Fibroblast of skin of right biceps (primary cell): Measurements from ENCODE around the gene ZNF33B.
A peak's percentile ranks its signal among the peaks of the same experiment; 100 is the strongest.
"Not testable (repeated sequence)": the region's sequence is repeated elsewhere in the genome, so short reads cannot be mapped to it uniquely, and the experiment has no call there.

ENCODE experiments used
- DNase-seq: peaks from one replicate; pipeline ENCODE4 v3.0.0-alpha.2; 2013

The ZNF33B gene

GRCh38 chr10:42638055-42638820 is at the start of gene ZNF33B:
TSS of gene ZNF33B (minus strand) at chr10:42638570. CDS start at chr10:42636928, 1,642 bp downstream.
- peak; percentile 92 for DNase-seq

- DNase-seq = no peak
These were observed 46.1 kb upstream of the ZNF33B start for GRCh38 chr10:42684517-42684916.

GRCh38 chr10:42680267-42680666 is 41.9 kb upstream of the ZNF33B start:
- DNase-seq = no peak

- not testable (repeated sequence) for DNase-seq
These were observed 27.0 kb upstream of the ZNF33B start for GRCh38 chr10:42665181-42665979.

GRCh38 chr10:42654419-42654818 is 16.0 kb upstream of the ZNF33B start:
- DNase-seq = no peak

GRCh38 chr10:42652858-42653257 is 14.5 kb upstream of the ZNF33B start:
- DNase-seq = no peak

- DNase-seq = no peak
These were observed 12.0 kb upstream of the ZNF33B start for GRCh38 chr10:42650374-42650773.

GRCh38 chr10:42648512-42648911 is 10.1 kb upstream of the ZNF33B start:
- DNase-seq = no peak

GRCh38 chr10:42646687-42647640 is 8.6 kb upstream of the ZNF33B start:
- DNase-seq = no peak

GRCh38 chr10:42646214-42646613 is 7.8 kb upstream of the ZNF33B start:
- DNase-seq = no peak

GRCh38 chr10:42645516-42645915 is 7.1 kb upstream of the ZNF33B start:
- DNase-seq = no peak

GRCh38 chr10:42645103-42645502 is 6.7 kb upstream of the ZNF33B start:
- no peak for DNase-seq

- DNase-seq = no peak
These were observed 2.4 kb upstream of the ZNF33B start for GRCh38 chr10:42640610-42641229.

GRCh38 chr10:42638821-42639270 is 476 bp upstream of the ZNF33B start:
- DNase-seq = no peak

- no peak for DNase-seq
These were observed 719 bp downstream of the ZNF33B start for GRCh38 chr10:42637648-42638054.

- DNase-seq = no peak
These were observed 1.2 kb downstream of the ZNF33B start for GRCh38 chr10:42637142-42637541.

- DNase-seq = no peak
These were observed 3.3 kb downstream of the ZNF33B start for GRCh38 chr10:42635098-42635497.

- no peak for DNase-seq
These were observed 5.8 kb downstream of the ZNF33B start for GRCh38 chr10:42632564-42632963.

- no peak for DNase-seq
These were observed 7.7 kb downstream of the ZNF33B start for GRCh38 chr10:42630537-42631134.

GRCh38 chr10:42623929-42624328 is 14.4 kb downstream of the ZNF33B start:
- no peak for DNase-seq

GRCh38 chr10:42618424-42618823 is 19.9 kb downstream of the ZNF33B start:
- no peak for DNase-seq

GRCh38 chr10:42615419-42615818 is 23.0 kb downstream of the ZNF33B start:
- no peak for DNase-seq
